Erythroblast (primary cell): Measurements from ENCODE around the gene ASMTL.
"Not testable (repeated sequence)": the region's sequence is repeated elsewhere in the genome, so short reads cannot be mapped to it uniquely, and the experiment has no call there.

Experiments
- DNase-seq, 2 experiments: peaks; one replicate each; lab custom pipeline; 2025; lab: John Stamatoyannopoulos, UW
- GATA1 ChIP-seq: IDR thresholded peaks from 2 replicates; pipeline ENCODE4 v1.6.1; 2011; ENCODE audit warnings: low read depth, mild to moderate bottlenecking, control low read depth, low read length, moderate library complexity
- POLR2A ChIP-seq: IDR thresholded peaks from 2 replicates; pipeline ENCODE4 v1.6.1; 2011; ENCODE audit warnings: mild to moderate bottlenecking, low read length

Gene ASMTL

DNA sequence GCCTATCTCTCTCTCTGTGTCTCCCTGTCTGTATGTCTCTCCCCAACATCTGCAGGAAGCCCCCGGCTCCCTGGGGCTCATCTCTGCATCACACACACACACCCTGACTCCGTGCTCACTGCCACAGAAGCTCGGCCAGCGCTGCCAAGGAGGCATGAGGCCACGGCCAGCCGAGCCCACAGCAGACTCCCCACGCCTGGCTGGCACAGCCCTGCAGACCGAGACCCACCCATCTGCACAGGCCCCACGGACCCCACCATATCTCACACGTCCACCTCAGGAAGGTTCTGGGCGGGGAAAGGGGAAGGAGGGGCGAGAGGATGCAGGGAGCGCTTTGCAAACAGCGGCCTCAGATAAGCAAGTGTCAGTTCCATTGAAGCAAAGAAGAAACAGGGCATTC is 32.3 kb downstream of the ASMTL start:
- DNase-seq = no peak
- TF ChIP-seq GATA1 (no peak), POLR2A (peak; percentile 41)

DNA sequence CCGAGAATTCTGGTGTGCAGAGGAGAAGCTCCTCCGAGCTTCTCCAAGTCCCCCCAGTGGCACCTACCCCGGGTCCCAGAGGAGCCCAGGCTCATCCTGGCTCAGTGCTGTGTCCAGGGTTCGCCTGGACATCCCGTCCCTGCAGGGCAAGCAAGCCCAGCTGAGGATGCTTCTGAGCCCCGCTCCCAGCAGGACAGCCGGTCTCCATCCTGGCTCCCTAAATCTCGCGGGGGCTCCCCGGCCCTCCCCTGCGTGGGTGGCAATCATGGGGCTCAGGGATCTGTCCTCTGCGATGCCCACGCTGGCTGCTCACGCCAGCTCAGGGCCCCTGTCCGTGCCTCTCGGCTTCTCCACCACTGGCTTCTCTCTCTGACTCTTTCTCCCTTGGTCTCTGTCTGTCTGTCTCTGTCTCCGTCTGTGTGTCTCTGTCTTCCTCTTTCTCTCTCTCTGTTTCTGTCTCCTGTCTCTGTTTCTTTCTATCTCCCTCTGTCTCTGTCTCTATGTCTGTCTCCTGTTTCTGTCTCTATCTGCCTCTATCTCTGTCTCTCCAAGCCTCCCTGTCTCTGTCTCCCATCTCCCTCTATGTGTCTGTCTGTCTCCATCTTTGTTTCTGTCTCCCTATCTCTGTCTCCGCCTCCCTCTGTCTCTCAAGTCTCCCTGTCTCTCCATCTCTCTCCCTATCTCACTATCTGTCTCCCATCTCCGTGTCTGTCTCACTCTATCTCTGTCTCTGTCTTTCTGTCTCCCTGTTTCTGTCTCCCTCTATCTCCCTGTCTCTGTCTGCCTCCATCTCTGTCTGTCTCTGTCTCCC is 33.0 kb downstream of the ASMTL start:
- TF ChIP-seq GATA1 (no peak), POLR2A (no peak)

DNA sequence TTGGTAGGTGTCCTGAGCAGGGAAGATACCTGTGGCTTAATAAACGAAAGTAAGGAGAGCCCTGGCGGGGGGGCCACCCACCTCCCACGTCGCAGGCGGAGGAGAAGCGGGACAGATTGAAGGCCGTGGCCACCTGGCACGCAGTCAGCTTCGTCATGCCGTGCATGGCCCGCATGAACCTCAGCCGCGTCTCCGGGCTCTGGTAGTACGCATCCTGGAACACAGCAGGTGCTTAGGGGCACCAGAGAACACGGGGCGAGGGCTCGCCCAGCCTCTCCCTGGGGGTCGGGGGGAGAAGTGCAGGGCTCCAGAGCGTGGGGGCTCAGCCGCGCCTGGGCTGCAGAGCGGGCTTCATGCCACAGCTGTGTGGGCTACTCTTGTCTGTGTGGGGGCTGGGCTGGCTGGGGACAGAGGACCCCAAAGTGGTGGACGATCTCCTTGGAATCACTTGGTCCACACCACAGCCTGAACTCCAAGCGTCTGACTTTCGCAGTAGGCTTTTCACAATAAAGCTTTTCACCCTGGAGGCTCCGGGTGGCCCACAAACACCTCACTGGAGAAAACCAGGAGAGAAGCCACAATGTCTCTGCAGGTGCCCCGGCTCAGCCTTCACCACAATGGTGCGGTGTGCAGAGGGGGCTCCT is 33.7 kb downstream of the ASMTL start:
- no peak for DNase-seq
- TF ChIP-seq GATA1 (no peak), POLR2A (no peak)

More for the DNA sequence above, 33.0 kb downstream of the ASMTL start:
- no peak for DNase-seq

DNA sequence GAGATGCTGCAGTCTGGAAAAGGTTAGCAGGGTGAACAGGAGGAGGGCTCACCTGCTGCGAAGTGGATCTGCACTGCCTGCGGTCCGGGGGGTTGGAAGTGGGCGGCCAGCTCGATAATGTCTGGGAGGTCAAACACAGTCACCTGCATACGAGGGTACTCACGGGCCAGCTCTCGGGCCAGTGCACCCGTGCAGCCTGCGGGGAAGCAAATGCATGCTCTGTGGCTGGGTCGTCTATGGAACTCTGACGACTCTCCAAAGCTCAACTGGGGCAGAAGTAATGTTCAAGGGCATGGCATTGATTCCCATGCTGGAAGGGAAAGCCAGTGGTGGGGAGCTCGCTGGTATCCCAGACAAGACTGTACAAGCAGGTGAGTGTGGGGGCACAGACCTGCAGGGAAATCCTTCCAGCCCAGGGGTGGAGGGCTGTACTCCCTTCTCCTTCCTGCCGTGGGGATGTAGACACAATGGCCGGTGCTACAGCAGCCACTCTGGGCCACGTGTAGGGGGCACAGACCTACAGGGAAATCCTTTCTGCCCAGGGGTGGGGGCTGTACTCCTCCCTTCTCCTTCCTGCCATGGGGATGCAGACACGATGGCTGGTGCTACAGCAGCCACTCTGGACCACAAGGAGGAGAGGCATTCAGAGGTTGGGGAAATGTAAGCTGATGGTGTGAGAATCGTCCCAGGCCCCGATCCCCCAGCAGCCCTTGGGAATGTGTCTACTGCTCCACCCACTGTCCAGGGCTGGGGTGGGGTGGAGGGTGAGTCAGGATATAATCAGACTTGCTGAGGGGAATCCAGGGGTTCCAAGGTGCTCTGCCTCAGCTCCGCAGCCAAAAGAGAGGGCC is 34.6 kb downstream of the ASMTL start:
- DNase-seq = no peak
- no peak for TF ChIP-seq GATA1
- TF ChIP-seq POLR2A = no peak

DNA sequence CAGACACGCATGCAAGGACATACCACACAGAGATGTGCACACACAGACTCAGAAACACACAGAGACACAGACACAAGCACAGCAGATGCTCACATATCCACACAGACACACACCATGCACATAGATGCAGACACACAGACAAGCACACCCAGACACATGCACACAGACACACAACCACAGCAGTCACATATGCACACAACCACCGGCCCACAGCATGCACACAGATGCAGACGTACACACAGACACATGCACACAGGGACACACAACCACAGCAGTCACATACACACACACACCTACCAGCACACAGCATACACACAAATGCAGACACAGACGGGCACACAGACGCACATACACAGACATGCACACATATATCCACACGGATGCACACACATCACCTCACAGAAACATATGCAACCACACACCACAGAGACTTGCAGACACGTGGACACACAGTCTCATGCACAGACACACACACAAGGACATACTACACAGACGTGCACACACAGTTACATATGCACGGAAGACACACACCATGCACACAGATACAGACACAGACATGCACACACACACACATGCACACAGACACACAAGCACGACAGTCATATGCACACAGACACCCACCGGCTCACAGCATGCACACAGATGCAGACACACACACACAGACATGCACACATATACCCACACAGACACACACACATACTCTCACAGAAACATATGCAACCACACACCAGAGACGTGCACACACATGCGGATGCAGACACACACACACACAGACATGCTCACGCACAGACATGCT is 35.5 kb downstream of the ASMTL start:
- DNase-seq = no peak
- TF ChIP-seq POLR2A (peak; percentile 37), GATA1 (no peak)

DNA sequence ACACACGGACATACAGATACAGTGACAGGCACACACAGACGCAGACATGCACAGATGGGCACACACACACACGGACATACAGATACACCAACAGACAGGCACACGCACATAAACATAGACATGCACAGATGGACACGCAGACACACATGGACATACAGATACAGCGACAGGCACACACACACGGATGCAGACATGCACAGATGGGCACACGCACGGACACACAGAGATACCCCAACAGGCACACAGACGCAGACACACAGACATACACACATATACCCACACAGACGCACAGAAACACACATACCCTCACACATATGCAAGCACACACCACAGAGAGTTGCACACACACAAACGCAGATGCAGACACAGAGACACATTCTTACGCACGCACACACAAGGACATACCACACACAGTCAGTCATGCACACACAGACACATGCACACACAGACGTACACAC is 36.4 kb downstream of the ASMTL start:
- peak; percentile 2 for TF ChIP-seq POLR2A
- TF ChIP-seq GATA1 = no peak
- no peak for DNase-seq

DNA sequence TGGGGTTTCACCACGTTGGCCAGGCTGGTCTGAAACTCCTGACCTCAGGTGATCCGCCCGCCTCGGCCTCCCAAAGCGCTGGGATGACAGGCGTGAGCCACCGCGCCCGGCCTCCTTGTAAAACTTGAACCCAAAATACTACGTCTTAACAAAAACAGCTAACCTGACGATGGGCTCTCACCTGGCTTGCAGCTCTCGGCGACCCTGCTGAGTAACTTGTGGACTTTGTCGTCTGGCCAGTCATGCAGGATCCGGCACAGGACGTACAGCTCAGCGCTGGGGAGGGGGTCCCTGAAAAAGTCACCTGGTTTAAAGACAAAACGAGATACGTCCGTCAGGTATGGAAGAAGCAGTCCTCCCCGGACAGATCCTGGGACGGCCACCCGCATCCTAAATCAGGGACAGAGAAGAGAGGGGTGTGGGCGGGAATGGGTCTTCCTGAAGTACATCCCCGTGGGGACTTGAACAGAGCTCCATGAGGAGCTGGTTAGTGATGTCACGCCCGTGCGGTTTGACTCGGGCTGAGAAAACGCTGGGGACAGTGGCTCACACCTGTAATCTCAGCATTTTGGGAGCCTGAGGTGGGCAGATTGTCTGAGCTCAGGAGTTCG is 40.1 kb downstream of the ASMTL start:
- no peak for TF ChIP-seq GATA1
- no peak for TF ChIP-seq POLR2A
- no peak for DNase-seq

DNA sequence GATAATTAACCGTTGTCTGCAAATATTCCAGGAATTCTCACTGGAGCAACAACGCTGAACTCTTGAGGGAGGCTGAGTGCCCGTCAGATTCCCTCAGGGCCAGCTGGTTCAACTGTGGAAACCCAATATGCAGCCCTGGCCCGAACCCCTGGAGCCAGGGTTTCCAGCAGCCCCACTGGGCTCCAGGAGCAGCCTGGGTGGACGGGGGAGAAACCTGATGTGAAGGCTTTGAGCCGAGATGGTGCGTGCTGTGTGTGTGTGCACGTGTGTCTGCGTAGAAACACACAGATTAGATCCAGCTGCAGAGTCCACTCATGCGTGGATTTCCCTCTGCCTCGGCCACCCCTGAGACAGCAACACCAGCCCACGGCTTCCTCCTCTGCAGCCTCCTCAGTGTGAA is 41.4 kb downstream of the ASMTL start:
- TF ChIP-seq GATA1 (no peak), POLR2A (no peak)
- DNase-seq = no peak

DNA sequence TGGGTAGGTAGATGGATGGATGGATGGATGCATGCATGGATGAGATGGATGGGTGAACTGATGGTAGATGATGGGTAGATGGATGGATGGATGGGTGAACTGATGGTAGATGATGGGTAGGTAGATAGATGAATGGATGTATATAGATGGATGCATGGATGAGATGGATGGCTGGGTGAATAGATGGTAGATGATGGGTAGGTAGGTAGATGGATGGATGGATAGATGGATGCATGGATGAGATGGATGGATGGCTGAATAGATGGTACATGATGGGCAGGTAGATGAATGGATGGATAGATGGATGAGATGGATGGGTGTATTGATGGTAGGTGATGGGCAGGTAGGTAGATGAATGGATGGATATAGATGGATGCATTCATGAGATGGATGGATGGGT is 45.7 kb downstream of the ASMTL start:
- no peak for DNase-seq
- TF ChIP-seq GATA1 (no peak), POLR2A (no peak)

DNA sequence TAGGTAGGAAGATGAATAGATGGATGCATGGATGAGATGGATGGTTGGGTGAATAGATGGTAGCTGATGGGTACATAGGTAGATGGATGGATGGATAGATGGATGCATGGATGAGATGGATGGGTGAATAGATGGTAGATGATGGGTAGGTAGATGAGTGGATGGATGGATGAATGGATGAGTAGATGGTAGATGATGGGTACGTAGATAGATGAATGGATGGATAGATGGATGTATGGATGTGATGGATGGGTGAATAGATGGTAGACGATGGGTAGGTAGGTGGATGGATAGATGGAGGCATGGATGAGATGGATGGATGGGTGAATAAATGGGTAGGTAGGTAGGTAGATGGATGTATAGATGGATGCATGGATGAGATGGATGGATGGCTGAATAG is 46.9 kb downstream of the ASMTL start:
- not testable (repeated sequence) for DNase-seq

DNA sequence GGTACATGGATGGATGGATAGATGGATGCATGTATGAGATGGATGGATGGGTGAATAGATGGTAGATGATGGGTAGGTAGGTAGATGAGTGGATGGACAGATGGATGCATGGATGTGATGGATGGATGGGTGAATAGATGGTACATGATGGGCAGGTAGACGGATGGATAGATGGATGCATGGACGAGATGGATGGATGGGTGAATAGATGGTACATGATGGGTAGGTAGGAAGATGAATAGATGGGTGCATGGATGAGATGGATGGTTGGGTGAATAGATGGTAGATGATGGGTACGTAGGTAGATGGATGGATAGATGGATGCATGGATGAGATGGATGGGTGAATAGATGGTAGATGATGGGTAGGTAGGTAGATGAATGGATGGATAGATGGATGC is 48.8 kb downstream of the ASMTL start:
- DNase-seq = not testable (repeated sequence)

DNA sequence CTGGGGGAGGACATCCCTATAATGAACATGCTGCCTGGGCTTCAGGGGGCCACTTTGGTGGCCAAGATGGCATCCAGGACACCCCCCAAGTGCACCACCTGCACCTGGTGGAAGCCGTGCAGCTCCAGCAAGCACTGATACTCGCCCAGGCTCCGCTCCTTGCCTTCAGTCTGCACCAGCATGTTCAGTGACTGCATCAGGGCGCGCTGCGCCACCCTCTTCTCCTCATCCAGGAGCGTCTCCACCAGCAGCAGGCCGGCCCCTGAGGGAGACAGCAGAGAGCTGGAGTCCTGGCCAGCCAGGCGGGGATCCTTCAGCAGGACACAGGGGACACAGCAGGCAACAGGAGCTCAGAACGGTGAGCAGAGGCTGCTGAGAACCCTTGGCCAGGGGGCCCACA is 49.5 kb downstream of the ASMTL start:
- no peak for DNase-seq
- TF ChIP-seq POLR2A (no peak), GATA1 (no peak)

DNA sequence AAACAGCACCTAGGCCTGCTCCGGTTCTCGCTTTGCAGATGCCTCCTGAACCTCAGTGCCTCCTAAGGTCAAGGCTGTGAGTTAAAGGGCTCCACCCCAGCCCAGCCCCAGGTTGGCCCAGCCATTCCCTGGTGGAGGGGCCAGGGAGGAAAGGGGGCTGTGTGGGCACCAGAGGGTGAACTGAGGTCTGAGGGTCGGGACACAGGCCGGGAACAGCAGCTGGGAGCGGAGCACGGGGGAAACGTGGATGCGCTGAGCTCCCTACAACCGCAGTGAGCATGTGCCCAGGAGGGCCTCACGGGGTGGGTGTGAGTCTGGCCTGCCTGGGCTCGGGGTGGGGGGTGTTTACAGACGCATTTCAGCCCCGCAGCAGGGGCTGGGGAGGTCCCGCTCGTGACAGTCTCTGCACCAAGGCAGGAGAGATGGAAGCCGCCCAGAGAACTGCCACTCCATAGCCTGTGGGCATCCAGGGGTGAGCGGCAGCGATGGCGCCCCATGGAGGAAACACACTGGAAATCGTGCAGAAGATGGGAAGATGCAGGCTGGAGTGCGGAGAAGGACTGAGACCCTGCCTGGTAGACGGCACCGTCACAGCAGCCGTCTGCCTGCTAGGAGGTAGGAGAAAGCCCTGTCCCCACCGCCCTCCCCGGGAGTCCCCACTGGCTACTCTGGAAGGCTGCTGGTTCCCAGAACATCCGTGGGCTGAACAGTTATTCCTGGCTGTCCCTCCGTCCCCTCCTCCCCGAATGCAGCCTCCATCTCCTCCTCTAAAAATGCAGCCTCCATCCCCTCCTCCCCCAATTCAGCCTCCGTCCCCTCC is 50.9 kb downstream of the ASMTL start:
- TF ChIP-seq GATA1 (no peak), POLR2A (peak; percentile 21)

More for the DNA sequence above, 50.9 kb downstream of the ASMTL start:
- DNase-seq = no peak
